Endothelial cell of umbilical vein (primary cell): ENCODE measurements around the gene RASGRF1. TPM values are rescaled to one million over a fixed set of nuclear protein-coding genes. Genes with fewer than 3 reads are reported as not detected.

ENCODE experiments used
- BruUV-seq: library from RNA; stranded (reverse); fragments of 400-500 nt; replicated peaks from 2 replicates; lab custom pipeline; 2021; lab: Mats Ljungman, UMichigan
- CTCF ChIA-PET: fragments of 300-600, 350-600 bp; sonication (Branson Sonifier 250); formaldehyde crosslinking; loops from one replicate; lab custom pipeline; 2021; ENCODE audit warnings: antibody characterized with exemption, inconsistent platforms; lab: Charles Lee
- POLR2A ChIA-PET: fragments of 300-600, 350-600 bp; sonication (Branson Sonifier 250); formaldehyde crosslinking; loops from one replicate; lab custom pipeline; 2021; ENCODE audit warnings: antibody characterized with exemption, inconsistent platforms; lab: Charles Lee
- DNase-seq: peaks from one replicate; pipeline ENCODE4 v3.0.0-alpha.2; 2011; ENCODE audit warnings: low read depth, low spot score
- FAIRE-seq: peaks from 2 replicates; lab custom pipeline; 2011; peaks lifted over from hg19 to GRCh38; lab: Jason Lieb, UNC
- H2AFZ ChIP-seq: 2 replicates; pipeline ENCODE4 v1.6.0; 2012; ENCODE audit warnings: low read depth, low read length, control low read depth, inconsistent platforms
- H3K27ac ChIP-seq: 2 replicates; pipeline ENCODE4 v1.5.1; 2011; ENCODE audit warnings: low read depth, mild to moderate bottlenecking, control low read depth, low read length, moderate library complexity; ENCODE audit not compliant: insufficient read depth
- H3K27me3 ChIP-seq, 2 experiments: 2 replicates each; pipeline versions ENCODE4 v1.6.0 to v1.6.1; 2011; ENCODE audit warnings: low read length in 2 of 2, mixed read lengths in 1 of 2; ENCODE audit not compliant: control insufficient read depth in 2 of 2, insufficient read depth in 2 of 2
- H3K36me3 ChIP-seq, 2 experiments: 2 replicates in 1 of 2; 3 replicates in 1 of 2; pipeline ENCODE4 v1.5.1; 2011; ENCODE audit warnings: low read length in 2 of 2, mild to moderate bottlenecking in 1 of 2, moderate library complexity in 1 of 2; ENCODE audit not compliant: control insufficient read depth in 2 of 2, insufficient read depth in 2 of 2; ENCODE audit errors: extremely low read depth in 1 of 2
- H3K4me1 ChIP-seq: 3 replicates; pipeline ENCODE4 v1.5.1; 2011; ENCODE audit warnings: mild to moderate bottlenecking, low read length; ENCODE audit not compliant: control insufficient read depth, insufficient read depth; ENCODE audit errors: extremely low read depth
- H3K4me2 ChIP-seq: 2 replicates; pipeline ENCODE4 v1.6.1; 2011; ENCODE audit warnings: low read length, control low read depth, mixed read lengths; ENCODE audit not compliant: insufficient read depth
- H3K4me3 ChIP-seq, 3 experiments: fragments of 200-600 bp in 1 of 3; sonication (generic), shearing (Covaris generic) in 1 of 3; replicated peaks in 1 of 3; 2 replicates each; pipeline ENCODE4 v1.5.1; 2011 to 2016; ENCODE audit warnings: control low read depth in 3 of 3, low read length in 3 of 3, mild to moderate bottlenecking in 2 of 3, inconsistent platforms in 1 of 3, low read depth in 1 of 3, moderate library complexity in 1 of 3; ENCODE audit not compliant: insufficient read depth in 1 of 3
- H3K79me2 ChIP-seq: 2 replicates; pipeline ENCODE4 v1.6.0; 2012; ENCODE audit warnings: low read length, inconsistent platforms; ENCODE audit not compliant: control insufficient read depth, insufficient read depth
- H3K9ac ChIP-seq: replicated peaks from 2 replicates; pipeline ENCODE3; 2011; ENCODE audit warnings: low read length, control low read depth; ENCODE audit not compliant: insufficient read depth; ENCODE audit errors: extremely low read depth
- H3K9me1 ChIP-seq: replicated peaks from 3 replicates; pipeline ENCODE4 v1.6.0; 2011; ENCODE audit warnings: mild to moderate bottlenecking, low read length; ENCODE audit not compliant: control insufficient read depth, insufficient read depth; ENCODE audit errors: extremely low read depth
- H3K9me3 ChIP-seq: replicated peaks from 2 replicates; pipeline ENCODE4 v1.5.1; 2012; ENCODE audit warnings: low read length, inconsistent platforms; ENCODE audit not compliant: control insufficient read depth, insufficient read depth
- H4K20me1 ChIP-seq: replicated peaks from 2 replicates; pipeline ENCODE3; 2011; ENCODE audit warnings: mild to moderate bottlenecking, low read length; ENCODE audit not compliant: control insufficient read depth, insufficient read depth; ENCODE audit errors: extremely low read depth
- EZH2 ChIP-seq: IDR thresholded peaks from 2 replicates; pipeline ENCODE4 v1.6.1; 2012; ENCODE audit warnings: borderline replicate concordance, low read depth, mild to moderate bottlenecking, moderate library complexity, low read length, inconsistent platforms; ENCODE audit not compliant: severe bottlenecking
- FOS ChIP-seq: IDR thresholded peaks from 2 replicates; pipeline ENCODE4 v1.6.1; 2011; ENCODE audit warnings: mild to moderate bottlenecking, low read length, moderate library complexity, borderline replicate concordance; ENCODE audit not compliant: insufficient read depth
- GATA2 ChIP-seq: IDR thresholded peaks from 2 replicates; pipeline ENCODE4 v1.7.0; 2011; ENCODE audit warnings: low read depth, mild to moderate bottlenecking, moderate library complexity, mixed read lengths, low read length; ENCODE audit not compliant: insufficient read length, insufficient read depth
- JUN ChIP-seq: IDR thresholded peaks from 2 replicates; pipeline ENCODE4 v1.6.1; 2011; ENCODE audit warnings: borderline replicate concordance, low read depth; ENCODE audit not compliant: insufficient read length, insufficient read depth
- MYC ChIP-seq: IDR thresholded peaks from one replicate; pipeline ENCODE4 v1.6.1; 2011; ENCODE audit warnings: mild to moderate bottlenecking, low read depth, low read length
- dilution Hi-C: fragments of 300-500 bp; cut with MboI; formaldehyde crosslinking; loops from one replicate; pipeline ENCODE4 v1.15.0; 2019; ENCODE audit warnings: low sequenced_read_pairs; ENCODE audit not compliant: extremely low pct_ligation_motif_present
- intact Hi-C: fragments of 100-400 bp; cut with micrococcal nuclease; formaldehyde crosslinking; loops from one replicate; pipeline ENCODE4 v1.10.0; 2022
- polyA plus RNA-seq, 4 experiments: library from polyadenylated mRNA; depleted of rRNA in 3 of 4; stranded (reverse) in 3 of 4; unstranded in 1 of 4; fragments of >200 nt; gene quantifications; 2 replicates each; pipeline versions ENCODE4 v1.2.1 to v1.2.3, GENCODE V29; 2011 to 2012; ENCODE audit warnings: missing spikeins in 1 of 4
- total RNA-seq: library from RNA; stranded (reverse); gene quantifications from 2 replicates; pipeline ENCODE4 v1.2.3, GENCODE V29; 2021

The RASGRF1 gene
- total and polyA plus RNA-seq, 2 donors (not counting 3 experiments of a cell fraction or from before 2014, with no cell fraction given), result 0.04 TPM; not detected in 1

DNA sequence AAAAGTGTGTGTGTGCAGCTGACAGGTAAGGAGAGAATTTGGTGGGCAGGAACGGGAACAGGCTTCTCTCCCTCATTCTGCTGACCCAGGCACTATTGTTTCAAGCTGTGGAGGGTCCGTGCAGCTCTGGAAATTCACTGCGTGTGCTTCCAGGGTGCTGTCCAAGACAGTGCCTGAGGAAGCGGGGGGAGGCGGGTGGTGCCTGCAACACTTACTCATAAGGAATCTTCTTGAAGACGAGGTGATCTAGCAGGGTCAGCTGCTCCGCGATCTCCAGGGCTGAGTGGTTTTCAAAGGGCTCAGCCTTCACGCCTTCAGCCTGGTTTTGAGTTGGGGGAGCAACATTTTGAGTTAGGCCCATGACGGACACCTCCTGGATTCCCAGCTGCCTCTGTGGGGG is 99.1 kb downstream of the RASGRF1 start:
- FAIRE-seq (no peak), DNase-seq (no peak)
- POLR2A ChIA-PET, result no interaction called here
- intact Hi-C loops (no loop called here), dilution Hi-C loops (no loop called here)
- no peaks in the 10 kb centered on the region for H3K36me3 ChIP-seq
- BruUV-seq, result no TSS peak
- peaks cover 12% of the 10 kb centered on the region for H3K4me1 ChIP-seq
- no peak overlapping the region for H2AFZ ChIP-seq
- no peaks in the 10 kb centered on the region for H3K27me3 ChIP-seq
- H3K4me2 ChIP-seq, result no peak overlapping the region
- H3K4me3 ChIP-seq, result no peak overlapping the region
- H4K20me1 ChIP-seq, result no peaks in the 10 kb centered on the region
- H3K27ac ChIP-seq, result no peak overlapping the region
- H3K9me1 ChIP-seq, result no peaks in the 10 kb centered on the region
- CTCF ChIA-PET, result no interaction called here
- H3K9ac ChIP-seq, result no peak overlapping the region
- no peak for TF ChIP-seq GATA2
- no peak for TF ChIP-seq FOS
- no peaks in the 10 kb centered on the region for H3K9me3 ChIP-seq
- H3K79me2 ChIP-seq, result no peaks in the 10 kb centered on the region

DNA sequence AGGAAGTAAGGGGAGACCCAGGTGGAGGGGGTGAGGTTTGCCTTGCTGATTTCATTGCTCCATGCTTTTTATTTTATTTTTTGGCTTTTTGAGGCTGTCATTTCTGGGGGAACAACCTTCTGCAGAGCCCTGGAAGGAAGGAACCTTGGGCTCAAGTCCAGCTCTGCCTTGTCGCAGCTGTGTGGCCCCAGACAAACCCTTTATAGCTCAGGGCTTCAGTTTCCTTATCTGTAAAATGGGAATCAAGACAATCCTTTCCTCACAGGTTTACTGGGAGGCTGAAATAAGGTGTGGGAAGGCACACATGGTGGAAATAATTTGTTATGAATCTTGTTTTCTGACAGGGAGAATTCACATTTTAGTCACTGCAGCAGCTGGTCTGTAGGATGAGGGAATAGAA is 100.3 kb downstream of the RASGRF1 start:
- ChIA-PET CTCF (interaction anchor here (1.4 kb wide), 1 partner anchor 17 kb away, joined by 3 read pairs; no protein-coding TSS in a partner anchor), POLR2A (no interaction called here)
- no peaks in the 10 kb centered on the region for H3K27me3 ChIP-seq
- TF ChIP-seq EZH2, result no peak
- TF ChIP-seq GATA2, result no peak
- no peak for TF ChIP-seq MYC
- no peak for TF ChIP-seq JUN
- DNase-seq (no peak), FAIRE-seq (no peak)
- intact Hi-C loops (no loop called here), dilution Hi-C loops (no loop called here)
- no peak overlapping the region for H3K4me3 ChIP-seq
- H3K9ac ChIP-seq, result no peak overlapping the region
- H2AFZ ChIP-seq, result no peak overlapping the region
- no peak overlapping the region for H3K27ac ChIP-seq
- BruUV-seq, result no TSS peak
- H3K4me2 ChIP-seq, result no peak overlapping the region
- peaks cover 12% of the 10 kb centered on the region for H3K4me1 ChIP-seq
- no peaks in the 10 kb centered on the region for H3K9me1 ChIP-seq
- no peaks in the 10 kb centered on the region for H3K79me2 ChIP-seq
- H4K20me1 ChIP-seq, result no peaks in the 10 kb centered on the region
- no peaks in the 10 kb centered on the region for H3K9me3 ChIP-seq
- no peaks in the 10 kb centered on the region for H3K36me3 ChIP-seq
